NCI-H510A (cell line): Measurements from ENCODE around the gene PPP1CC.
"Not testable (repeated sequence)": the region's sequence is repeated elsewhere in the genome, so short reads cannot be mapped to it uniquely, and the experiment has no call there.

Experiments
- DNase-seq: peaks from one replicate; lab custom pipeline; 2025; lab: John Stamatoyannopoulos, UW

Gene PPP1CC

DNA sequence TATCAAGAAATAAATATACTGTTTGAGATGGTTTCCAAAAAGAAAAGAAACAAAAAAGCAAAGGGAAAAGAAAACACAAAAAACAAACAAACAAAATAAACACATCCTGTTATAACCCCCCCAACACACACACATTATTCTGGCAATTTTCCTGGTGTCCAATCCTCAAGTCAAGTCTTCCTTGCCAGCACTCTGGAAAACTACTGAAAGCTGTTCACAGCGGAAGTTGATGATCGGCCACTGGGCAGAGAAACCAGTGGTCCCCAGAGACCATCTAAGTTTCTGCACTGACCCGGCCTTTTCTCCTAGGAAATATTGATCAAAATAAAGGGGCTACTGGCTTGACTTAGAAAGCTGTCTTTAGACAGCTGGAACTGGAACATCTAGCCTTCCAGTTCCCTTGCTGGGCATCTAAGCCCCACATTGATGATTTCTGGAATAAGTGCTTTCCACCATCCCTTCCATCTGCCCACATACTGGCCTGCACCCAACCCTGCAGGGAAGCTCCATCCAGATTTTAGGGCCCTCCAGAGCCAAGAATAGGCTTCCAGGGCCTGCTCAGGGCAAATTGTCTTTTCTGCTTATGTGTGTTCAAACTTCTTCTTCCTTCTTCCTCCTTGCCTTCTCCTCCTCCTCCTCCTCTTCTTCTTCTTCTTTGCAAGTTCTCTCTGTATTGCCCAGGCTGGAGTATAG is 11.6 kb upstream of the PPP1CC start:
- DNase-seq: no peak

DNA sequence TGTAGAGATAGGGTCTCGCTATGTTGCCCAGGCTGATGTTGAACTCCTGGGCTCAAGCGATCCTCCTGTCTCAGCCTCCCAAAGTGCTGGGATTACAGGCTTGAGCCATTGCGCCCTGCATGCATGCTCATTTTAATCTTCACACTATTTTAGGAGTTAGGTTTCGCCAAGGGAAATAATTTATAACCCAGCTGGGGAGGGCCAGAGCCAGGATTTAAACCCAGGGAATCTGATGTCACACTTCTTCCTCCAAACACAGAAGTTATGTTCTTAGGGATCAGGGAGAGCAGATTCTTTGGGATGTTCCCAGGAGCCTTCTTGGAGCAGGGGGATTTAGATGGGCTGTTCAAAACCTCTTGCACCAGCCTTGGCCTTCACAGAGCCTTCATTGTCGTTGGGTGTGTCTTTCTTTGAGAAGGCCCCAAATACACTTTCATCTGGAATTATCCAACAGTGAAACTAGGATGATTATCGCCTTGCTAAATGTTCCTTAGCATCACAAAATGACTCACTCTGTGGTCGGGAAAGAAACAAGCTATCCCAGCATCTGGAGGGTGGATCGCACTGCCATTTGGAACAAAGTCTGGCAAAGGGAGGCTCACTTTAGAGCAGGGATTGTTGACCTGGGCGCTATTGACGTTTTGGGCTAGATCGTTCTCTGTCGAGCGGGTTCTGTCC is 8.2 kb upstream of the PPP1CC start:
- DNase-seq: no peak

DNA sequence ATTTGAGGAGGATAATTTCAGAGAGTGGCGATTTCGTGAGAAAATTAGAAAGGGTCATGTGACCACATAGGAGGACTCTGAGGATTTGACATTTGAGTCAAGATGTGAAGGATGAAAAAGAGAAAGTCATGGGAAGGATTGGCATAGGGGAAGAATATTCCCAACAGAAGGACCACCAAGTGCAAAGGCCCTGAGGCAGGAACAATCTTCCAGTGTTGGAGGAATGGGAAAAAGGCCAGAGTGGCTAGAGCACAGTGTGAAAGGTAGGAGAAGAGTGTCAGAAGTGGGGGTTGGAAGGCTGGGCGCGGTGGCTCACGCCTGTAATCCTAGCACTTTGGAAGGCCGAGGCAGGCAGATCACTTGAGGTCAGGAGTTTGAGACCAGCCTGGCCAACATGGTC is 3.9 kb upstream of the PPP1CC start:
- DNase-seq: no peak

DNA sequence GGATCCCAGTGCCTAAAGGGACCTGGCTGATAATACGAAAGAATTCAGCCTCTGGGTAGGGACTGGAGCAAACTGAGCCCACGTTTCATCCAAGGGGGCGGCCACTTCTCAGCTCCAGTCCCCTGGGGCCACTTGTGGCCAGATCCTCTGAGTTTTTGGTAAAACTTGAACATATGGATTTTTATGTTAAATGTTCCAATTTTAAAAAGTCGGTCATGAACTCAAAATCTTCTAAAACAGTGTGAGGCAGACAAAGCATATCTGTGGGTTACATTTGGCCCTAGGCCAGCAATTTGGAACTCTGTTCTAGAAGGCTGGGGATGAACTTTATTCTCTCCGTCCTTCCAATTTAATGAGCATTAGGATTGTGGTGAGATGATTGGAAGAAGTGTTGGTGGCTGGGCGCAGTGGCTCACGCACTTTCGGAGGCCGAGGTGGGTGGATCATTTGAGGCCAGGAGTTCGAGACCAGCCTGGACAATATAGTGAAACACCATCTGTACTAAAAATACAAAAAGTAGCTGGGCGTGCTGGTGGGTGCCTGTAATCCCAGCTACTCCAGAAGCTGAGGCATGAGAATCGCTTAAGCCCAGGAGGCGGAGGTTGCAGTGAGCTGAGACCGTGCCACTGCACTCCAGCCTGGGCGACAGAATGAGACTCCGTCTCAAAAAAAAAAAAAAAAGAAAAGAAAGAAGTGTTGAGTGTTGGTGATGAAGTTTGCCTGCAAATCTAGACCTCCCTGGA is 3.0 kb upstream of the PPP1CC start:
- DNase-seq: no peak

DNA sequence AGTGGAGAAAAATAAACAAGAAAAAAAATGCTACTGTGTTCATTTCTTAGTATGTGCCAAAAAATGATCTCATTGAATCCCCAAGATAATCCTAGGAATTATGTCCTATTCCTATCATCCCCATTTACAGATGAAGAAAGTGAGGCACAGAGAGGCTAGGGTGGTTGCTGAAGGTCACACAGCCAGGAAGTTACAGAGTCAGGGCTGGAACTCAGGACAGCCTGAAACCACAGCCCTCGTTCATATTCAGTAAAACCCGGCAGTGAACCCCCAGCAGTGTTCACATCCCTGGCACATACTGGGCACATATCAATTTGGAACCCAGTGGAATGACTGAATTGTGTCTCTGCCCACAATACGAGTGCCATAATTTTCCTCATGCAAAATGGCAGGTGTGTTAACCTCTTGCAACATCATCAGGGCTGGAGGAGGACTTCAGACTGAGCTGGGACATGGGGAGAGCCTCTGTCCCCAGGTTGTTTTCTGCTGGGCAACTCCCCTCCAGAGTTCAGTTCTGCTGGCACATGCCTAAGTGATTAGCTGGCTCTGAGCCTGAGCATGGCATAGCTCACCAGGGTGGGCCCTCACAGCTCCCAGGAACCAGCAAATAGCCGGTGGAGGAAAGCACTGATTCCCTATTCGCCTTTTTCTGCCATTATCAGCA is 2.0 kb upstream of the PPP1CC start:
- DNase-seq: no peak

DNA sequence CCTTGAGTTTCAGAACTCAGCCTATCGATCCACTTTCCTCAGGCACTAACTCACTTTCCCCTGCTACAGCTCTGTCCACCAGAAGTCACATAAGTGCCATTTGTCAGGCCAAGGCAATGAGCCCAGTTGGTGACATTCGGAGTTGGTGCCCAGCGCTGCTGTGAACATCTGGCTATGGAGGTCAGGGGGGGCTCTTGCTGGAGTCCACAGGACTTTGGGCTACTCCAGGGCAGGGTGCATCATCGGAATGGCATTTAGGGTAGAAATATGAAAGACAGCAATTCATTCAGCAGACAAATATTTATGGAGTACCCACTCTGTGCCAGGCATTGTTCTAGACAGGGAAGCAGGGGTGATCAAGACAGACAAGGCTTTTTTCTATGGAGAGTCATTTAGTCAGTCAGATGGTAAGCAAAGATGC is 1.5 kb upstream of the PPP1CC start:
- DNase-seq: no peak

DNA sequence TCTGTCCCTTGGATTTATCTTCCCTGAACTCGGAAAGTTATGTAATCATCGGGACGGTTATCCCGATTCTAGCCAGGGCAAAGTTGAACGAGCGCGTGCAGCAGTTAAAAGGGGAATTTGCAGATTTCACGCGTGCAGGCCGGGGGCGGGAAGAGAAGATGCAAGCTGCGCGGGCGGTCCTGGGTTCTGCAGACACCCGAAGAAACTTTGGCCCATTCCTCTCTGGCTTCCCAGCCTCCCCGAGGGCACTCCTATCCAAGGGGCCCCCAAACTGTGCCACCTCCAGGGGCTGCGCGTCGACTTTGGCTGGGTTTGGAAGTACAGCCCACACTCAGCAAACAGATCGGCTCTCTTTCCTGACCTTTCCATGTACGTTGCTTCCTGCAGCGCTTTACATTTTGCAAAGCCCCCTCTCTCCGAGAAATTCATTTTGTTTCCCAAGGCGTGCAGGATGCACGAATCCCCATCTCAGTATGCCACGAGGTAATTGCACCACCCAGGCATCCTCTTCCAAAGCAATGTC is 941 bp upstream of the PPP1CC start:
- no peak for DNase-seq

DNA sequence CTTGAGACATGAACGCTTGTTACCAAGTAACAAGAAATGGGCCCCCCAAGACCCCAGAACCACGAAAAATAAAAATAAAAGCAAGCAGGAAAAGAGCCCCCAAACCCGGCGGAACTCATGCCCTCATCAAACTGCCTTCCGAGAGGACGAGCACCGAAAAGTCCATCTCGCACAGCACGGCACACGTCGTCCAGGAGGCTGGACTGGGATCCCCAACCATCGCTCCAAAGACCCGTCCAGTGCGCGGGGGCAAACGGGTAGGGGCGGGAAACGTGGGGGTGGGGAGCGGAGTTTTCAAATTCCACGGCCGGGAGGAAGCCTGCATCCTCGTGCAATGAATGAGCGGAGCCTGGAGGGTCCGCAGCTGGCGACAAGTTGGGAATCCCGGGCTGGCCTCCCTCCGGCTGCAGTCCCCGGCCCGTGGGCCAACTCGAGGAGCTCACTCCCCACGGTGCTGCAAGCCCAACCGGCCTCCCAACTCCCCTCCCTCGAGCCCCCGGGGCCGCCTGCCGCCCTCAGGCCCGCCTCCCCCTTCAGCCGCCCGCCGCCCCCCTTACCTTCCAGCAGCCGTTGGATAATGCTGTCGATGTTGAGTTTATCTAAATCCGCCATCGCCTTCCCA is 484 bp downstream of the PPP1CC start:
- DNase-seq: peak; percentile 66

DNA sequence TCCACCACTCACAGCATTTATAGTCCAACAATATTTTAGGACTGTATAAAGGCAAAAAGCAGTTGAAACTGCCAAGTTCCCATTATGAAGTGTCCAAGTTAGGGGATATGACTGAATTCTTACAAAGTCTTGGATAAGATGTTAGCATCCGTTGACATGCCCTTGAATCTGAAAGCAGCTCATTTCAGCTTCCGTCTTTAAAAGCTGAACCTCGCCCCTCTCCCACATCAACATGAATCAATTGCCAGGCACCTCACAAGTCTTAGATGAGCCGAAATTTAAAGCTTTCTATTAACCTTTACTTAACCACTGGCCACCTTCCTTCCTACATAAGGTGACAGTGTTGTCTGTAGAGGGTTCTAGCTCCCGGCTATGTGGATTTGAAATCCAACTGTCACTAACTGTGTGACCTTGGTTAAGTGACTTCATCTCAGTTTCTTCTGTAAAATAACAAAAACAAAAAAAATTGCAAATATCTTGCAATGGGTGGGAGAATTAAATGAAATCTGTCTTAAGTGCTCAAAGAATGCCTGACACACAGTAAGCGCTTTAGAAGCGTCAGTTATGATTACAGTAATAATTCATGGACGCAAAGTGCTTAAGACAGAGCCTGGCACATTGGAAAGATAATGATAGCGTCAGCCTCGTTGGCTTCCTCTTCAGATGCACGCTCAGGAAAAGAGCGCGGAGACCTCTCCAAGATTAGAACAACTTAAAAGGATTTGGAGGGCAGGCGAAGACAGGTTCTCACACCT is 1.2 kb downstream of the PPP1CC start:
- DNase-seq: no peak

DNA sequence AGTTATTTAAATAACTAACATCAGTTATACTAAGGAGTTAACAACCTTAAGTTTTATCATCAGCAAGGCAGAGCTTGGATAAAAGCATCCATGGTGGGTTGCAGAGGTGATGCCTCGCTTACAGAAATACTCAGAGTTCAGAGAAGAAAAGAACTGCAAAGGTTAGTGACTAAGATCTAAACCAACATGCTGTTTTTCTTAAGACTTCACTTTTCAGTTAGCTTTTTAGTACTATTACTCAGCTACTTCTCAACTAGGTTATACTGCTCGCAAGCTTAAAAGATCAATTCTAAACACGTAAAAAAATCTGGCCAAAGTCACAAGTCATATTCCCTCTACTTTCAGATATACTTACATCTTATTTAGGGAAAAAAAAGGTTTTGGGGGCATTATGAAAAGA is 2.8 kb downstream of the PPP1CC start:
- no peak for DNase-seq

DNA sequence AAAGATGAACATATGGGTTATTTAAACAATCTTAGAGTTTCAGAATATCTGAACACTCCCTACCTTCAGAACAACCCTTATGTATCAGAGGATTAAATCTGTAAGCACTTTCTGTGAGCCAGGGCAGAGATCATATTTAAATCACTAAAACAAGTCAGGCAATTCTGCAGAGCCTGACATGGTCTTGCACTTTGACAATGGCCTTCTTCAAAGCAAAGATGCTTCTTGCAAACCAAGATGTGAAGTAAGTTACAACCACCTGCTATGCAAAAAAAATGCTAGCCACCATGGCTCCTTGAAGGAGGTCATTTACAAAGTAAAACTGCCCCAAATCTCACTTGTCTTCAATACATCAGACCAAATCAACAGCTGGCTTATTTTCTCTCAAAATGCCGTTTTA is 3.2 kb downstream of the PPP1CC start:
- DNase-seq: no peak

DNA sequence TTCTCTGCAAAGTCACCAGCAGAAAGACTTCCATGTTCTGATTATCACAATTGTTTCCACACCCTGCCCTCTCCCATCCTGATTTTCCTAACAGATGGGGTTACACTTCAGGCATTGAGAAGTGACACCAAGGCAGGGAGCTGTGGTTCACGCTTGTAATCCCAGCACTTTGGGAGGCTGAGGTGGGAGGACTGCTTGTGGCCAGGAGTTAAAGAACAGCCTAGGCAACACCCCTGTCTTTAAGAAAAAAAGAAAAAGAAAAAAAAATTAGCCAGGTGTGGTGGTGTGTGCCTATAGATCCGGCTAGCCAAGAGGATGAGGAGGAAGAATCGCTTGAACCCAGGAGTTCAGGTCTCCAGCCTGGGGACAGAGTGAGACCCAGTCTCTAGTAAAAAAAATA is 5.2 kb downstream of the PPP1CC start:
- DNase-seq: no peak

DNA sequence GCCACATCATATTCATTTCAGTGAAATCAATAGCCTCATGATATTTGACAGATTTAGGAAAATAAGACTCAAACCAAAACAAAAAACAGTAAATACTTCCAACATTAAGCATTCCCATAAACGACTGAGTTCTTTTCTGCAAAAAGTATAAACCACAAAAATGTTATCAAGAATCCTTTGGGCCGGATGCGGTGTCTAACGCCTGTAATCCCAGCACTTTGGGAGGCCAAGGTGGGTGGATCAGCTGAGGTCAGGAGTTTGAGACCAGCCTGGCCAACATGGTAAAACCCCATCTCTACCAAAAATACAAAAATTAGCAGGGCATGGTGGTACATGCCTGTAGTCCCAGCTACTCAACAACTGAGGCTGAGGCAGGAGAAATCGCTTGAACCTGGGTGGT is 5.7 kb downstream of the PPP1CC start:
- not testable (repeated sequence) for DNase-seq

DNA sequence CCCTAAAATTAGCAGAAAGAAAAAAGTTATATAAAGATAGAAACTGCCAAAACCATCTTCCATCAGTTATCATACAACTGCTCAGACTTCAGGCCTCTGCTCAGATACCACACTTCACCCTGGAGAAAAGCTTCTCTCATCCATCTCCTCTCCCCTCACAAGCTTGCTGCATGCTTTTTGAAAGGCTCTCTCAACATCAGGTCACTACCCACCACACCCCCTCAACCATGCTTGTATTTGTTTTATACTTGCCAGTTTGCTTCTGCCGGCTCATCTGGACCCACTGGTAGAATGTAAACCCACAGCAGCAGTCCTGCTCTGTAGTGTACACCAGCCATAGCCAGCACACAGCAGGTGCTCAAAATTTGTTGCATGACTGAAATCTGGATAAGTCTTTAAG is 8.8 kb downstream of the PPP1CC start:
- DNase-seq: peak; percentile 38

DNA sequence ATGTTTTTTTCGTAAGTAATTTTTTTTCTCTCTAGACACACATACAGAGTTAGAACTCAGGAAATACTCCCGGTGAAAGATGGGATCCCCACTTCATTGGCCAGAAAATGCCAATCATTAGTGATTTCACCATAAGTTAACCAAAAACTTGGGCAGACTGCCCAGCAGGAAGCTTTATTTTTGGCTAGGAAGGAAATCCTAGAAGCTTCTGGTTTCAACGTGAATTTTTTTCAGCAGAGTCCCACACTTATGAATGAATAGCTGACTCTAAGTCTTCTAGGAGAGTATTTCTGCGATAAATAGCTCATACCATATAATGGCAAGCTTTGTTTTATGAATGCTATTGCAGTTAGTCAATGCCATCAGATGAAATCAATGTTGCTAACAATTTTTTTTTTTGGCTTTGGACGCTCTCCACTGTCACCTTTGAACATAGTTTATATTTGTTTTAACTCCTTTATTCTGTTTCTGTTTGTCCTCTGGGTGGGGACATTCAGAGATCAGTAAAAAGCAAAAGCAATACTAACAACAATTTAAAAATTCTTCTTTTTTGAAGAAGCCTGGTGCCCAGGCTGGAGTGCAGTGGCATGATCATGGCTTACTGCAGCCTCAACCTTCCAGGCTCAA is 9.5 kb downstream of the PPP1CC start:
- no peak for DNase-seq

DNA sequence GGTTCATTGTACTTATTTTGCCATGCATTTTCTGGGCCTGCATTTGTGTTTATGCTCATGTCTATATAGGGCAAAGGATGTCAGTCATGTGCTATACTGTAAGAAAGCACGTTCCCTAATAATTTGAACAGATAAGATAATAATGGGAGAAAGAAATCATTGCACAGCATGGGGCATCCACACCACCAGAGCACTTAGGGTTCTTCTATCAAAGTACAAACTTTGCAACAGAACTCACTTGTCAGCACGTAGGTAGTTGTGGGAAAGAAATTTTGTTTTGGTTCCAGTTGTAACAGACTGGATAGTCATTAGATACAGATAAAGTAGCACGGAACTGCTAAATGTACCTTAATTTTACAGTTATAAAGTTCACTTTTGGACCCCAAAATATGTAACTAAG is 10.1 kb downstream of the PPP1CC start:
- DNase-seq: no peak

DNA sequence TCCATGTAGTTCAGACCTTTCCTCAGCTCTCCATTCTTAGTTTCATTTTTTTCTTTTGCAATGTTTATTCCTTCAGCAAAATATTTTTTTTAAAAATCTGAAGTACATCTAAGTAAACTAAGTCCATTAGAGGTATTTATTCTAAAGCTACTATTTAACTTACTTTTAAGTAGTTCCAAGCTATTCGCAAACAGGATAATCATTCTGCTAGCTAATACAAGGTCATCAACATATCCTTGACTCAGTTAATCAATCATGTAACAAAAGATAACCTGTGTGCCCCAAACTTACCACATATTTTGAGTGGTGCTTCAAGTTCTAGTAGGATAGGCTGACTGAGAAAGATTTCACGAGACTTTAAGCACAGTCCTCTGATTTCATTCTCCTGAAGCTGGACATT is 11.2 kb downstream of the PPP1CC start:
- DNase-seq: no peak

DNA sequence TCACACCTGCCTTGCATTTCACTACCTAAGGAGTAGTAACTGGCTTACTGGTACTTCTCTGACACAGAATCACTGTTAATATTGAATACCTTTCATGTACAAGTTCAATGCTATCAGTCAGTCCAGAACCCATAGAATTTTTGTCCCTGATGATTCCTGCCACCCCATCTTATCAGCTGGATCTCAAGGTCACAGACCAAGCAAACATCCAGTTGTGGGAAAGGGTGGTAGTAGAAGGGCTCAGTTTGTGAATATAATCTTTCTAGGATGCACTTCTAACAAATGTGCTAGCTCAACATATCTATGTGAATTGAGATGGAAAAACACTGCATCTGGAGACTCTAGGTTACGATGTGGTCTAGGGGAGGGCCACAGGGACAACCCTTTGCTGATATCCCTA is 14.1 kb downstream of the PPP1CC start:
- no peak for DNase-seq

DNA sequence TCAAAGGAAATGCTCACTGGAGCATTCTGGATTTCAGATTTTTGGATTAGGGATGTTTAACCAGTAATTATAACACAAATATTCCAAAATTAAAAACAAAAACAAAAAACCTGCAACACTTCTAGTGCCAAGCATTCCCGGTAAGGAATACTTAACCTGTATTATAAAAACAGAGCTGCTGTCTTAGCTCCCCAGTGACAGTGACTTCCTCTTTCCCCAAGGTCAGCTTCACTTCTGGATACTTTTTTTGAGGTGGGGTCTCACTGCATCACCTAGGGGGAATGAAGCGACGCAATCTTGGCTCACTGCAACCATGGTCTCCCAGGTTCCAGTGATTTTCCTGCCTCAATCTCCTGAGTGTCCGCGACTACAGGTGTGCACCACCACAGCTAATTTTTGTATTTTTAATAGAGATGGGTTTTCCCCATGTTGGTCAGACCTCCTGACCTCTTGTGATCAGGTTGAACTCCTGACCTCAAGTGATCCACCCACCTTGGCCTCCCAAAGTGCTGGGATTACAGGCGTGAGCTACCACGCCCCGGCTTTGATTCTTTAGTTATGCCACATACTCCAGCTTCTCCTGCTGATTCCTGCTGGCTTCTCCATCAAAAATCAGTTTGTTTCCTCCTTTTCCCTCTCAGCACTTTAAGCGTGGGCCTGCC is 15.9 kb downstream of the PPP1CC start:
- DNase-seq: no peak

DNA sequence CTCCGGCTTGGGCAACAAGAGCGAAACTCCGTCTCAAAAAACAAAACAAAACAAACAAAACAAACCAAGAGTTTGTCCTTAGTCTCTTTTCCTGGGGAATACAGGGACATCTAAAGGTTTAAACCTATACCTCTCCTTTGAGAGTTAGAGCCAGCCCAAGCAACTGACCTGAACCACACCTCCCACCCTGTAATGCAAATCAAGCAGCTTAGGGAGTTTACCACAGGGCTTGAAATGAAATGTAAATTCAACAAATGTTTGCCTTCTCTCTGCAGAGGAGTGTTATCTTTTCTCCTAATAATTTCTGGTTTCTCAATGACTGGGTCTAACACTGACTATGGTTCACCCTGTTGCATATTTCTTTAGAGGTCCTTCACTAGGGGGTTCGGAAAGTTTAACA is 16.7 kb downstream of the PPP1CC start:
- no peak for DNase-seq
